Measurements from ENCODE around the gene CDT1.

DNA sequence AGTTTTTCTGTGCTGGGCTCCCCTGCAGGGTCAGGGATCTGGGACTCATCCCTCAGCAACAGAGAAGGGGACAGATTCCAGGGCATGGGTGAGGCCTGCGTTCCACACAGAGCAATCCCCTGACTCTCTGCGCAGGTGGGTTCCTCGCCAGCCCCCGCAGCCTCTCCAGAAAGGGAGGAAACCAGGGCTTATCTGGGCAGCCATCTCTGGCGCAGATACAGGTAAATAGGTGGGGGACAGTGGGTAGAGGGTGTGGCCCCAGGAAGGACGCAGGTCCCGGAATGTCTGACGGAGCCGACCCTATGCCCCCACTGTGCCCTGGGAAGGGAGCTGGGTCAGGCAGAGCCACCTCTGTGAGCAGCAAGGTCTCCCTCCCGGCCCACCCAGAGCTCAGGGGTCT is 41.8 kb upstream of the CDT1 start:
- no peak for TF ChIP-seq CREB1 (CRISPR knock-in tag; IDR thresholded peaks at IDR 0.05; ENCODE audit: low read depth)
- TF ChIP-seq, protein P1, sequence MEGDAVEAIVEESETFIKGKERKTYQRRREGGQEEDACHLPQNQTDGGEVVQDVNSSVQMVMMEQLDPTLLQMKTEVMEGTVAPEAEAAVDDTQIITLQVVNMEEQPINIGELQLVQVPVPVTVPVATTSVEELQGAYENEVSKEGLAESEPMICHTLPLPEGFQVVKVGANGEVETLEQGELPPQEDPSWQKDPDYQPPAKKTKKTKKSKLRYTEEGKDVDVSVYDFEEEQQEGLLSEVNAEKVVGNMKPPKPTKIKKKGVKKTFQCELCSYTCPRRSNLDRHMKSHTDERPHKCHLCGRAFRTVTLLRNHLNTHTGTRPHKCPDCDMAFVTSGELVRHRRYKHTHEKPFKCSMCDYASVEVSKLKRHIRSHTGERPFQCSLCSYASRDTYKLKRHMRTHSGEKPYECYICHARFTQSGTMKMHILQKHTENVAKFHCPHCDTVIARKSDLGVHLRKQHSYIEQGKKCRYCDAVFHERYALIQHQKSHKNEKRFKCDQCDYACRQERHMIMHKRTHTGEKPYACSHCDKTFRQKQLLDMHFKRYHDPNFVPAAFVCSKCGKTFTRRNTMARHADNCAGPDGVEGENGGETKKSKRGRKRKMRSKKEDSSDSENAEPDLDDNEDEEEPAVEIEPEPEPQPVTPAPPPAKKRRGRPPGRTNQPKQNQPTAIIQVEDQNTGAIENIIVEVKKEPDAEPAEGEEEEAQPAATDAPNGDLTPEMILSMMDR (conservative IDR thresholded peaks at IDR 0.05; ENCODE audit: low read depth in 2 of 2): no peak
- no peak for TF ChIP-seq STAT1 (IDR thresholded peaks at IDR 0.05; ENCODE audit: unreplicated experiment)
- TF ChIP-seq, protein P2, sequence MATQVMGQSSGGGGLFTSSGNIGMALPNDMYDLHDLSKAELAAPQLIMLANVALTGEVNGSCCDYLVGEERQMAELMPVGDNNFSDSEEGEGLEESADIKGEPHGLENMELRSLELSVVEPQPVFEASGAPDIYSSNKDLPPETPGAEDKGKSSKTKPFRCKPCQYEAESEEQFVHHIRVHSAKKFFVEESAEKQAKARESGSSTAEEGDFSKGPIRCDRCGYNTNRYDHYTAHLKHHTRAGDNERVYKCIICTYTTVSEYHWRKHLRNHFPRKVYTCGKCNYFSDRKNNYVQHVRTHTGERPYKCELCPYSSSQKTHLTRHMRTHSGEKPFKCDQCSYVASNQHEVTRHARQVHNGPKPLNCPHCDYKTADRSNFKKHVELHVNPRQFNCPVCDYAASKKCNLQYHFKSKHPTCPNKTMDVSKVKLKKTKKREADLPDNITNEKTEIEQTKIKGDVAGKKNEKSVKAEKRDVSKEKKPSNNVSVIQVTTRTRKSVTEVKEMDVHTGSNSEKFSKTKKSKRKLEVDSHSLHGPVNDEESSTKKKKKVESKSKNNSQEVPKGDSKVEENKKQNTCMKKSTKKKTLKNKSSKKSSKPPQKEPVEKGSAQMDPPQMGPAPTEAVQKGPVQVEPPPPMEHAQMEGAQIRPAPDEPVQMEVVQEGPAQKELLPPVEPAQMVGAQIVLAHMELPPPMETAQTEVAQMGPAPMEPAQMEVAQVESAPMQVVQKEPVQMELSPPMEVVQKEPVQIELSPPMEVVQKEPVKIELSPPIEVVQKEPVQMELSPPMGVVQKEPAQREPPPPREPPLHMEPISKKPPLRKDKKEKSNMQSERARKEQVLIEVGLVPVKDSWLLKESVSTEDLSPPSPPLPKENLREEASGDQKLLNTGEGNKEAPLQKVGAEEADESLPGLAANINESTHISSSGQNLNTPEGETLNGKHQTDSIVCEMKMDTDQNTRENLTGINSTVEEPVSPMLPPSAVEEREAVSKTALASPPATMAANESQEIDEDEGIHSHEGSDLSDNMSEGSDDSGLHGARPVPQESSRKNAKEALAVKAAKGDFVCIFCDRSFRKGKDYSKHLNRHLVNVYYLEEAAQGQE (IDR thresholded peaks at IDR 0.05; ENCODE audit: unreplicated experiment): no peak
- TF ChIP-seq EZH2 (IDR thresholded peaks at IDR 0.05; ENCODE audit: low read depth, unreplicated experiment): no peak
- TF ChIP-seq JUNB (IDR thresholded peaks at IDR 0.05; ENCODE audit: unreplicated experiment): no peak
- TF ChIP-seq ZNF114 (CRISPR knock-in tag; IDR thresholded peaks at IDR 0.05): no peak
- TF ChIP-seq EZH2phosphoT487 (IDR thresholded peaks at IDR 0.05; ENCODE audit: unreplicated experiment): no peak
- TF ChIP-seq NANOG (IDR thresholded peaks at IDR 0.05; ENCODE audit: borderline replicate concordance): no peak
- TF ChIP-seq POLR2AphosphoS5 (IDR thresholded peaks at IDR 0.05; ENCODE audit: low read depth): no peak
- TF ChIP-seq, protein P3, sequence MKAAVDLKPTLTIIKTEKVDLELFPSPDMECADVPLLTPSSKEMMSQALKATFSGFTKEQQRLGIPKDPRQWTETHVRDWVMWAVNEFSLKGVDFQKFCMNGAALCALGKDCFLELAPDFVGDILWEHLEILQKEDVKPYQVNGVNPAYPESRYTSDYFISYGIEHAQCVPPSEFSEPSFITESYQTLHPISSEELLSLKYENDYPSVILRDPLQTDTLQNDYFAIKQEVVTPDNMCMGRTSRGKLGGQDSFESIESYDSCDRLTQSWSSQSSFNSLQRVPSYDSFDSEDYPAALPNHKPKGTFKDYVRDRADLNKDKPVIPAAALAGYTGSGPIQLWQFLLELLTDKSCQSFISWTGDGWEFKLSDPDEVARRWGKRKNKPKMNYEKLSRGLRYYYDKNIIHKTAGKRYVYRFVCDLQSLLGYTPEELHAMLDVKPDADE (IDR thresholded peaks at IDR 0.05): no peak
- TF ChIP-seq ZNF331 (CRISPR knock-in tag; IDR thresholded peaks at IDR 0.05; ENCODE audit: low read depth): no peak
